Measurements from ENCODE around the gene WNK4.
A peak's percentile ranks its signal among the peaks of the same experiment; 100 is the strongest.

The WNK4 gene

GRCh38 chr17:42833767-42834422 is 53.5 kb downstream of the WNK4 start:
- no peak for DNase-seq (ENCODE audit: low read depth in 2 of 3, low spot score in 1 of 3)

GRCh38 chr17:42835732-42836131 is 55.3 kb downstream of the WNK4 start:
- no peak for DNase-seq (ENCODE audit: low read depth in 2 of 3, low spot score in 1 of 3)

GRCh38 chr17:42841975-42842685 is 61.7 kb downstream of the WNK4 start:
- DNase-seq (ENCODE audit: low read depth in 2 of 3, low spot score in 1 of 3), result no peak

- no peak for DNase-seq (ENCODE audit: low read depth in 2 of 3, low spot score in 1 of 3)
Measured at GRCh38 chr17:42843358-42843934, 63.0 kb downstream of the WNK4 start.

GRCh38 chr17:42844271-42844670 is 63.9 kb downstream of the WNK4 start, which contains the start of gene AOC2:
AOC2 (plus strand) TSS chr17:42844580; CDS start chr17:42844627, 47 bp downstream.
- DNase-seq (ENCODE audit: low read depth in 2 of 3, low spot score in 1 of 3), result no peak

- DNase-seq (ENCODE audit: low read depth in 2 of 3, low spot score in 1 of 3), result no peak
Measured at GRCh38 chr17:42844761-42845555, 64.5 kb downstream of the WNK4 start.

GRCh38 chr17:42845556-42845917 is 65.1 kb downstream of the WNK4 start:
- no peak for DNase-seq (ENCODE audit: low read depth in 2 of 3, low spot score in 1 of 3)

- peak; percentile 38 to 44 (median 42) for DNase-seq (ENCODE audit: low read depth in 2 of 3, low spot score in 1 of 3)
Measured at GRCh38 chr17:42845918-42846593, 65.6 kb downstream of the WNK4 start.

Measured in stimulated activated CD4-positive, alpha-beta T cell treated with anti-CD3 and anti-CD28 coated beads, Interleukin-12 subunit alpha, Interleukin-12 subunit beta, amount 100 ng/mL, for 48 hours (primary cell).